ENCODE data around the gene EFNA5.

Gene EFNA5

DNA sequence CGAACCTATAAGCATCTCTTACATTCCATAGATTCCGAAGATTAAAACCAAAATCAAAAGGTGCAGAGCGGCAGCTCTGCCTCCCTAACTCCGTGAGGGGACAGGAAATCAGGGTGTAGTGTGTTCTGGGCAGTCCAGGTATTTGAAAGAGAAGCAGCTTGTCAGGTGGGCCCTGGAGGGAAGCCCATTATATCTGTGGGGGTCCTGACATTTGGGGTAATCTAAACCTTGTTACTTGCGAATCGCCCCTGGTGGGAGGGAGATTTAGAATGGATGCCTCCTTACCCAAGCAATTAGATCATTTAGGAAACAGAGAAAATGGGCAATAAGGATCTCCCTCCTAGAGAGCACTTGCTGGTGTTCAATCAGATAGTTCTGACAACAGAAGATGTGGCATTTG is 126.9 kb downstream of the EFNA5 start:
- ATAC-seq = no peak
- TF ChIP-seq TOX (CRISPR knock-in tag; IDR thresholded peaks at IDR 0.05; ENCODE audit: borderline replicate concordance) = no peak
- no peak for TF ChIP-seq SNAI2 (CRISPR knock-in tag; IDR thresholded peaks at IDR 0.05)
- TF ChIP-seq, protein P1, sequence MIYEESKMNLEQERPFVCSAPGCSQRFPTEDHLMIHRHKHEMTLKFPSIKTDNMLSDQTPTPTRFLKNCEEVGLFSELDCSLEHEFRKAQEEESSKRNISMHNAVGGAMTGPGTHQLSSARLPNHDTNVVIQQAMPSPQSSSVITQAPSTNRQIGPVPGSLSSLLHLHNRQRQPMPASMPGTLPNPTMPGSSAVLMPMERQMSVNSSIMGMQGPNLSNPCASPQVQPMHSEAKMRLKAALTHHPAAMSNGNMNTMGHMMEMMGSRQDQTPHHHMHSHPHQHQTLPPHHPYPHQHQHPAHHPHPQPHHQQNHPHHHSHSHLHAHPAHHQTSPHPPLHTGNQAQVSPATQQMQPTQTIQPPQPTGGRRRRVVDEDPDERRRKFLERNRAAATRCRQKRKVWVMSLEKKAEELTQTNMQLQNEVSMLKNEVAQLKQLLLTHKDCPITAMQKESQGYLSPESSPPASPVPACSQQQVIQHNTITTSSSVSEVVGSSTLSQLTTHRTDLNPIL (CRISPR knock-in tag; IDR thresholded peaks at IDR 0.05; ENCODE audit: low read depth) = no peak
- TF ChIP-seq RARB (CRISPR knock-in tag; IDR thresholded peaks at IDR 0.05) = no peak
- TF ChIP-seq, protein P2, sequence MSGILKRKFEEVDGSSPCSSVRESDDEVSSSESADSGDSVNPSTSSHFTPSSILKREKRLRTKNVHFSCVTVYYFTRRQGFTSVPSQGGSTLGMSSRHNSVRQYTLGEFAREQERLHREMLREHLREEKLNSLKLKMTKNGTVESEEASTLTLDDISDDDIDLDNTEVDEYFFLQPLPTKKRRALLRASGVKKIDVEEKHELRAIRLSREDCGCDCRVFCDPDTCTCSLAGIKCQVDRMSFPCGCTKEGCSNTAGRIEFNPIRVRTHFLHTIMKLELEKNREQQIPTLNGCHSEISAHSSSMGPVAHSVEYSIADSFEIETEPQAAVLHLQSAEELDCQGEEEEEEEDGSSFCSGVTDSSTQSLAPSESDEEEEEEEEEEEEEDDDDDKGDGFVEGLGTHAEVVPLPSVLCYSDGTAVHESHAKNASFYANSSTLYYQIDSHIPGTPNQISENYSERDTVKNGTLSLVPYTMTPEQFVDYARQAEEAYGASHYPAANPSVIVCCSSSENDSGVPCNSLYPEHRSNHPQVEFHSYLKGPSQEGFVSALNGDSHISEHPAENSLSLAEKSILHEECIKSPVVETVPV (CRISPR knock-in tag; IDR thresholded peaks at IDR 0.05) = no peak
- no peak for TF ChIP-seq ARNTL (CRISPR knock-in tag; IDR thresholded peaks at IDR 0.05; ENCODE audit: borderline replicate concordance, low read depth)
- TF ChIP-seq CSDC2 (CRISPR knock-in tag; IDR thresholded peaks at IDR 0.05) = no peak
- TF ChIP-seq, protein P3, sequence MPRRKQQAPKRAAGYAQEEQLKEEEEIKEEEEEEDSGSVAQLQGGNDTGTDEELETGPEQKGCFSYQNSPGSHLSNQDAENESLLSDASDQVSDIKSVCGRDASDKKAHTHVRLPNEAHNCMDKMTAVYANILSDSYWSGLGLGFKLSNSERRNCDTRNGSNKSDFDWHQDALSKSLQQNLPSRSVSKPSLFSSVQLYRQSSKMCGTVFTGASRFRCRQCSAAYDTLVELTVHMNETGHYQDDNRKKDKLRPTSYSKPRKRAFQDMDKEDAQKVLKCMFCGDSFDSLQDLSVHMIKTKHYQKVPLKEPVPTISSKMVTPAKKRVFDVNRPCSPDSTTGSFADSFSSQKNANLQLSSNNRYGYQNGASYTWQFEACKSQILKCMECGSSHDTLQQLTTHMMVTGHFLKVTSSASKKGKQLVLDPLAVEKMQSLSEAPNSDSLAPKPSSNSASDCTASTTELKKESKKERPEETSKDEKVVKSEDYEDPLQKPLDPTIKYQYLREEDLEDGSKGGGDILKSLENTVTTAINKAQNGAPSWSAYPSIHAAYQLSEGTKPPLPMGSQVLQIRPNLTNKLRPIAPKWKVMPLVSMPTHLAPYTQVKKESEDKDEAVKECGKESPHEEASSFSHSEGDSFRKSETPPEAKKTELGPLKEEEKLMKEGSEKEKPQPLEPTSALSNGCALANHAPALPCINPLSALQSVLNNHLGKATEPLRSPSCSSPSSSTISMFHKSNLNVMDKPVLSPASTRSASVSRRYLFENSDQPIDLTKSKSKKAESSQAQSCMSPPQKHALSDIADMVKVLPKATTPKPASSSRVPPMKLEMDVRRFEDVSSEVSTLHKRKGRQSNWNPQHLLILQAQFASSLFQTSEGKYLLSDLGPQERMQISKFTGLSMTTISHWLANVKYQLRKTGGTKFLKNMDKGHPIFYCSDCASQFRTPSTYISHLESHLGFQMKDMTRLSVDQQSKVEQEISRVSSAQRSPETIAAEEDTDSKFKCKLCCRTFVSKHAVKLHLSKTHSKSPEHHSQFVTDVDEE (CRISPR knock-in tag; IDR thresholded peaks at IDR 0.05) = no peak
- no peak for TF ChIP-seq ZNF565 (CRISPR knock-in tag; conservative IDR thresholded peaks at IDR 0.05; ENCODE audit: low read depth)
- TF ChIP-seq ESRRG (CRISPR knock-in tag; IDR thresholded peaks at IDR 0.05) = no peak
- no peak for TF ChIP-seq ISL1 (CRISPR knock-in tag; IDR thresholded peaks at IDR 0.05)
- no peak for TF ChIP-seq BACH2 (CRISPR knock-in tag; IDR thresholded peaks at IDR 0.05; ENCODE audit: borderline replicate concordance)
- TF ChIP-seq ZNF8 (CRISPR knock-in tag; IDR thresholded peaks at IDR 0.05) = no peak
- TF ChIP-seq, protein P4, sequence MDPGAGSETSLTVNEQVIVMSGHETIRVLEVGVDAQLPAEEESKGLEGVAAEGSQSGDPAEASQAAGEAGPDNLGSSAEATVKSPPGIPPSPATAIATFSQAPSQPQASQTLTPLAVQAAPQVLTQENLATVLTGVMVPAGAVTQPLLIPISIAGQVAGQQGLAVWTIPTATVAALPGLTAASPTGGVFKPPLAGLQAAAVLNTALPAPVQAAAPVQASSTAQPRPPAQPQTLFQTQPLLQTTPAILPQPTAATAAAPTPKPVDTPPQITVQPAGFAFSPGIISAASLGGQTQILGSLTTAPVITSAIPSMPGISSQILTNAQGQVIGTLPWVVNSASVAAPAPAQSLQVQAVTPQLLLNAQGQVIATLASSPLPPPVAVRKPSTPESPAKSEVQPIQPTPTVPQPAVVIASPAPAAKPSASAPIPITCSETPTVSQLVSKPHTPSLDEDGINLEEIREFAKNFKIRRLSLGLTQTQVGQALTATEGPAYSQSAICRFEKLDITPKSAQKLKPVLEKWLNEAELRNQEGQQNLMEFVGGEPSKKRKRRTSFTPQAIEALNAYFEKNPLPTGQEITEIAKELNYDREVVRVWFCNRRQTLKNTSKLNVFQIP (CRISPR knock-in tag; IDR thresholded peaks at IDR 0.05; ENCODE audit: borderline replicate concordance, low read depth) = no peak
- TF ChIP-seq ZFP3 (CRISPR knock-in tag; IDR thresholded peaks at IDR 0.05) = no peak
- TF ChIP-seq OSR1 (CRISPR knock-in tag; IDR thresholded peaks at IDR 0.05) = no peak

DNA sequence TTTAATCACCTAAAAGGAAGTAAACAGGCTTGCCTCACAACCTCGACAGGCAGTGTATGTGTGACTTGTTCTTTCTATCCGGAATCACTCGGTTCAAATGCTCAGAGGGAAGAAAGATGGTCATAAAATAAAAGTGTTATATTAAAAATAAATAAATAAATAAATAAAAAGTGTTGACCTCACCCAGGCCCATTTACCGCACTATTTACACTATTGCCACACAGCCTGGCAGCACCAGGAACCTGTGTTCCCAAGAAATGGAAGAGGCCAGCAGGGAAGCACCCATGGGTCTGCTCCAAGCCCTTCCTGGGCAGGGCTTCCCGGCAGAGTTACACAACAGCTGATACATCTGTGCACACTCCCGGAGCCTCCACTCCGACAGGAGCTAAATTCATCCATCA is 127.9 kb downstream of the EFNA5 start:
- TF ChIP-seq, protein P4 (CRISPR knock-in tag; IDR thresholded peaks at IDR 0.05; ENCODE audit: borderline replicate concordance, low read depth) = no peak
- no peak for TF ChIP-seq BACH2 (CRISPR knock-in tag; IDR thresholded peaks at IDR 0.05; ENCODE audit: borderline replicate concordance)
- no peak for TF ChIP-seq ZNF8 (CRISPR knock-in tag; IDR thresholded peaks at IDR 0.05)
- no peak for TF ChIP-seq RARB (CRISPR knock-in tag; IDR thresholded peaks at IDR 0.05)
- TF ChIP-seq, protein P3 (CRISPR knock-in tag; IDR thresholded peaks at IDR 0.05) = no peak
- TF ChIP-seq, protein P1 (CRISPR knock-in tag; IDR thresholded peaks at IDR 0.05; ENCODE audit: low read depth) = no peak
- no peak for TF ChIP-seq TCF4 (CRISPR knock-in tag; IDR thresholded peaks at IDR 0.05; ENCODE audit: borderline replicate concordance)
- TF ChIP-seq ZC3H10 (CRISPR knock-in tag; IDR thresholded peaks at IDR 0.05) = no peak
- ATAC-seq = peak; percentile 69
